GM18867 (cell line): ENCODE measurements around the gene DNAJB13.

ENCODE experiments used
- ATAC-seq: cut with Tn5 transposase; IDR thresholded peaks from one replicate; pipeline ENCODE4 v1.9.1; 2021; ENCODE audit warnings: mild to moderate bottlenecking, moderate library complexity; ENCODE audit not compliant: unreplicated experiment

DNAJB13 gene

DNA sequence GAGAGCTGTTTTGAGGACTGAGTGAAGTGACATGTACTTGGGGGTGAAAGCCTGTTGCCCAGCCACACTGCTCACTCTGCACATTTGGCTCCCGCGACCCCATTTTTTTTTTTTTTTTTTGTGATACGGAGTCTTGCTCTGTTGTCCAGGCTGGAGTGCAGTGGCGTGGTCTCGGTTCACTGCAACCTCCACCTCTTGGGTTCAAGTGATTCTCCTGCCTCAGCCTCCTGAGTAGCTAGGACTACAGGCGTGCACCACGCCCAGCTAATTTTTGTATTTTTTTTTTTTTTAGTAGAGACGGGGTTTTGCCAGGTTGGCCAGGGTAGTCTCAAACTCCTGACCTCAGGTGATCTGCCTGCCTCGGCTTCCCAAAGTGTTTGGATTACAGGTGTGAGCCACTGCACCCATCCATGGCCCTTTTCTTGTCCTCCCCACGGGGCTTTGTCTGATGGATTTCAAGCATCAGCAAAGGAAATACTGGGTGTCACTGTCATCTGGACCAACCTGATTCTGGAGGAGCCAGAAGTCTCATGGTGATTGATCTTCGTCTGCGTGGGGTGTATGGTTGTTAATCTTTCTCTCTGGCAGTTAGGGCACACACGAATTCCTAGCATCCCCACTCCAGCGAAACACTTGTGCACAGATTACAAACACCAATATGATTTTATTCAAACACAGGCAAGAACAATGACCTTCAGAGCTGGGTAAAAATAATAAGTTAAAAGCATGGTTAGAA is 61.4 kb downstream of the DNAJB13 start:
- no peak for ATAC-seq

- no peak for ATAC-seq
These were observed 62.3 kb downstream of the DNAJB13 start for GRCh38 chr11:74013141-74013540.

DNA sequence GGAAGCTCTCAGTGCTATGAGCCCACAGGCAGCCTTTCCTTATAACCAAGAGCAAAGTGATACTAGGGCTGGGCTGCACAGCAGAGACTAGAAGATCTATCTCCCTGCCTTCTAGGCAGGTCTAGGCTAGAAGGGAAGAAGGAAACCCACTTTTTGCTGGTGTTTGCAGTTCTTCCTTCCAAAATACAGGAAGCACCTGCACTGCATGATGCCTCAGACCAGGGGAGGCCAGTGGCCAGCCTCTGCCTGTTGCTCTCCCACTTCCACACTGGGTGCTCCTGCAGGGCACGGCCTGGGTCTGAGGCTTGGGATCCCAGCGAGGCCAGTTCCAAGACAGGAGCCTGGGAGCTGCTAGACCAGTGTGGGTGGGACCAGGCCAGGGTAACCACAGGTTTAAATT is 64.1 kb downstream of the DNAJB13 start:
- no peak for ATAC-seq

- ATAC-seq, result no peak
These were observed 65.3 kb downstream of the DNAJB13 start for GRCh38 chr11:74015919-74016684.

- no peak for ATAC-seq
These were observed 66.8 kb downstream of the DNAJB13 start for GRCh38 chr11:74017631-74018030.

DNA sequence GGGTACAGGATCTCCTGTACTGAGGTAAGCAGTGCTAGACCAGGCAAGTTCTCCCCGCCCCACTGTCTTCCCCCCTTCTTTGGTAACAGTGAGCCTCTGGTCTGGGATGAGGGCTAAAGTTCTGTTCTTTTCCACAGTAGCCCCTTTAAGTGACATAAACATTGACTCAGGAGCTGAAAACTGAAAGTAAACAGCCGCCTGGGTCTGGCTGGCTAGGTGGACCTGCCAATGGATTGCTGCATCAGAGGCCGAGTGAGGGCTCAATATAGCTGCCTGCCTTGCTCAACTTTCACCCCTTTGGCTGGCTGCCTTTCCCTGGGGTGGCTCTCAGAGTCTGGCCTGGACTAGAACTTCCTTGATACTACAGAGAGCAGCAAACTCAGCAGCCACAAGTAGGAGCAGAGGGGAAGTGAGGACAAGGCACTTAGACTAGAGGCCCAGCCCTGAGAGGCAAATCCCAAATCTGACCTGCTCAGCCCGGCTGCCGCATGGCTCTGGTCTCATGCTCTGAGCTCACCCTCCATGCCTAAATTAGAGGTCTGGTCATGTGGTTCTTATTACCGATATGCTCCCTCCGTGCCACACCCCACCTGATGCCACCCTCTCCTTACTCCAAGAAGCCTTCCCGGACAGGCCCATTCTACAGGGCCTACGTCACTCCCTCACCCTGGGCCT is 67.6 kb downstream of the DNAJB13 start:
- no peak for ATAC-seq

DNA sequence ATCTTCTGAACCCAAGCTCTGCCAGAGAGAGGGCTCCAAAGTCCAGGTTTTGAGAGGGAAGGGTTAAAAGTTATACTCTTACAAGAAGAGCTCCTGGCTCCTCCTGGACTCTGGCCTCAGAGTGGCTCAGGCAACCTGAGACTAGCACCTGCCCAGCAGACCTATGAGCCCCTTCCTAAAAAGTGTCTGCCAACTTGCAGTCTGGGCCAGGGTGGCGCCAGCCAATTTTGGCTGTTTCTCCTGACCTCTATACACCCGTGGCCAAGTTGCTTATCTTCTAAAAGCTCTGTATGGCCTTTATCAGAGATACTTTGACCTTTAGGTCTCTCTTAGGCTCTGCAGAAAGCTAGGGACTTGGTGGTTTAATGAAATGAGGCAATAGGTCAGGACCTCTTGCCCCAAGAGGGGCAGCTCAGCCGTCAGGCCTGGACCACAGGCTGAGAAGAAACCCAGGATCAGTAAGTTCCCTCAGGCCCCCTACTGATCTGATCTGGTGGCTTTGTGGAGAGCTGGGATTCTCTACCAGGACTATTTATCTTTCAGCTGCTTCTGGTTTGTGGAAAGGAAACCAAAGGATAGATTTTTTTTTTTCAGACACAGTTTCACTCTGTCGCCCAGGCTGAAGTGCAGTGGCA is 68.4 kb downstream of the DNAJB13 start:
- no peak for ATAC-seq

DNA sequence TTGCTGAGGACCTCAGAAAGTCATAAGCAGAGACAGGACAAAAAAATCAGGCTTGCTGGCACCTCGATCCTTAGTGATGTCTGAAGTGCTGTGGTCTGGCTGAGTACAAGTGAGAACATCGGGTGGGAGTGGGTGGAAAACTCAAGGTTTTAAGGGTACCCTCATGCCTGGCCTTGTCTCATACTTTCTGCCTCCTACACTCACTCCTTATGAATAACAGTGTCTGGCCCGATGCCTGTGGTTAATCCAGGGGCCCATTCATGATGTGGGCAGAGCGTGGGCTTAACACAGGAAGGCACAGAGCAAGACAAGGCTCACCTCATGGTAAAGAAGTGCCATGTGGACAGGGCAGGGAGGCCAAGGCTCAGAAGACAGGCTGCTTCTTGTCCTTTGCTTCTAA is 69.0 kb downstream of the DNAJB13 start:
- no peak for ATAC-seq
